Measurements from ENCODE around the gene DYNC1LI2.

GRCh38 chr16:66706506-66706880 is 44.9 kb downstream of the DYNC1LI2 start:
- TF ChIP-seq CTCF (IDR thresholded peaks at IDR 0.05; ENCODE audit: low read length) (no peak), EZH2phosphoT487 (IDR thresholded peaks at IDR 0.05; ENCODE audit: low read length) (no peak)

Data from MM.1S (cell line).